HepG2 (cell line): ENCODE measurements around the gene DQX1. TPM values are rescaled to one million over a fixed set of nuclear protein-coding genes. Genes with fewer than 3 reads are reported as not detected.

Experiments
- CEBPG ChIP-seq: IDR thresholded peaks from 2 replicates; pipeline ENCODE4 v1.6.1; 2016
- DMAP1 ChIP-seq: IDR thresholded peaks from 2 replicates; pipeline ENCODE4 v1.6.1; 2016
- FOSL2 ChIP-seq: sonication (generic); formaldehyde crosslinking; IDR thresholded peaks from 2 replicates; pipeline ENCODE4 v1.4.0; 2020; ENCODE audit warnings: missing genetic modification reagents
- FOXA1 ChIP-seq, 2 experiments: fragments of 450-650 bp in 1 of 2; sonication (generic) in 1 of 2; formaldehyde crosslinking in 1 of 2; IDR thresholded peaks; 2 replicates each; pipeline versions ENCODE4 v1.4.0 to v1.6.1; 2016 to 2020; ENCODE audit warnings: missing genetic modification reagents in 1 of 2
- HNF4A ChIP-seq: sonication (generic); formaldehyde crosslinking; IDR thresholded peaks from 2 replicates; pipeline ENCODE4 v1.4.0; 2020; ENCODE audit warnings: missing genetic modification reagents
- MEF2D ChIP-seq: sonication (generic); formaldehyde crosslinking; IDR thresholded peaks from 2 replicates; pipeline ENCODE4 v1.5.1; 2020; ENCODE audit warnings: mild to moderate bottlenecking, missing genetic modification reagents
- MXI1 ChIP-seq: IDR thresholded peaks from 3 replicates; pipeline ENCODE4 v1.6.1; 2012; ENCODE audit warnings: low read depth, low read length, inconsistent platforms, borderline replicate concordance
- MYNN ChIP-seq: sonication (generic); formaldehyde crosslinking; IDR thresholded peaks from 2 replicates; pipeline ENCODE4 v1.4.0; 2020; ENCODE audit warnings: mild to moderate bottlenecking, low read depth, missing genetic modification reagents
- NFIC ChIP-seq: IDR thresholded peaks from 2 replicates; pipeline ENCODE4 v1.6.1; 2012; ENCODE audit warnings: mild to moderate bottlenecking, low read length, inconsistent platforms
- NFYC ChIP-seq: IDR thresholded peaks from 2 replicates; pipeline ENCODE4 v1.6.1; 2016; ENCODE audit warnings: missing genetic modification reagents, missing compliant biosample characterization
- REXO4 ChIP-seq: sonication (generic); formaldehyde crosslinking; IDR thresholded peaks from 2 replicates; pipeline ENCODE4 v1.8.0; 2022; ENCODE audit warnings: missing genetic modification reagents, mild to moderate bottlenecking, borderline replicate concordance
- RFX3 ChIP-seq: IDR thresholded peaks from 2 replicates; pipeline ENCODE4 v1.6.1; 2016; ENCODE audit warnings: missing biosample characterization, missing genetic modification reagents
- SETDB1 ChIP-seq: sonication (generic); formaldehyde crosslinking; IDR thresholded peaks from 2 replicates; pipeline ENCODE4 v1.5.1; 2020; ENCODE audit warnings: missing genetic modification reagents, mild to moderate bottlenecking, borderline replicate concordance
- SRSF9 ChIP-seq: fragments of 200-400 bp; formaldehyde crosslinking; IDR thresholded peaks from 2 replicates; pipeline ENCODE4 v1.6.1; 2018; ENCODE audit warnings: borderline replicate concordance, mild to moderate bottlenecking, low read depth, low read length; ENCODE audit not compliant: insufficient read depth, poor library complexity, severe bottlenecking
- TGIF2 ChIP-seq: IDR thresholded peaks from 2 replicates; pipeline ENCODE4 v1.6.1; 2016; ENCODE audit warnings: control low read depth, missing compliant biosample characterization
- XBP1 ChIP-seq: sonication (generic); formaldehyde crosslinking; IDR thresholded peaks from 2 replicates; pipeline ENCODE4 v1.5.0; 2020; ENCODE audit warnings: missing genetic modification reagents
- ZBTB3 ChIP-seq: sonication (generic); formaldehyde crosslinking; IDR thresholded peaks from 2 replicates; pipeline ENCODE4 v1.4.0; 2020; ENCODE audit warnings: low read depth, mild to moderate bottlenecking, moderate library complexity, missing genetic modification reagents, borderline replicate concordance
- ZNF274 ChIP-seq: sonication (generic); formaldehyde crosslinking; IDR thresholded peaks from 2 replicates; pipeline ENCODE4 v1.5.1; 2020; ENCODE audit warnings: mild to moderate bottlenecking, missing genetic modification reagents
- ZNF337 ChIP-seq: sonication (generic); formaldehyde crosslinking; IDR thresholded peaks from 2 replicates; pipeline ENCODE4 v1.5.1; 2020; ENCODE audit warnings: missing genetic modification reagents, low read depth, mild to moderate bottlenecking, borderline replicate concordance
- ZNF34 ChIP-seq: sonication (generic); formaldehyde crosslinking; IDR thresholded peaks from 2 replicates; pipeline ENCODE4 v1.4.0; 2020; ENCODE audit warnings: mild to moderate bottlenecking, missing genetic modification reagents, borderline replicate concordance
- ZNF350 ChIP-seq: sonication (generic); formaldehyde crosslinking; IDR thresholded peaks from 2 replicates; pipeline ENCODE4 v1.4.0; 2020; ENCODE audit warnings: mild to moderate bottlenecking, low read depth, missing genetic modification reagents, borderline replicate concordance
- ZNF607 ChIP-seq: sonication (generic); formaldehyde crosslinking; IDR thresholded peaks from 2 replicates; pipeline ENCODE4 v1.5.1; 2020; ENCODE audit warnings: missing genetic modification reagents, mild to moderate bottlenecking, borderline replicate concordance
- ZNF670 ChIP-seq: sonication (generic); formaldehyde crosslinking; IDR thresholded peaks from 2 replicates; pipeline ENCODE4 v1.8.0; 2022; ENCODE audit warnings: mild to moderate bottlenecking, missing genetic modification reagents, borderline replicate concordance
- ZNF761 ChIP-seq: sonication (generic); formaldehyde crosslinking; conservative IDR thresholded peaks from 2 replicates; pipeline ENCODE4 v1.4.0; 2020; ENCODE audit warnings: mild to moderate bottlenecking, missing genetic modification reagents
- polyA plus RNA-seq, 8 experiments: library from polyadenylated mRNA; depleted of rRNA in 3 of 8; stranded (reverse) in 7 of 8; unstranded in 1 of 8; fragments of >200 nt; fragmentation: Illumina TruSeq in 4 of 8; extraction: Trizol in 4 of 8; gene quantifications; 2 replicates each; pipeline versions ENCODE4 v1.2.1 to v1.2.3, GENCODE V29; 2011 to 2016; ENCODE audit warnings: low read depth in 4 of 8, missing spikeins in 1 of 8, mixed read lengths in 1 of 8; ENCODE audit not compliant: insufficient read depth in 1 of 8
- total RNA-seq, 5 experiments: library from RNA; depleted of rRNA; stranded (reverse); fragments of >200 nt; fragmentation: Illumina TruSeq; extraction: Trizol; gene quantifications; 2 replicates each; pipeline ENCODE4 v1.2.3, GENCODE V29; 2016; ENCODE audit warnings: low read depth in 1 of 5
- TF ChIP-seq, protein P1 (sequence below): sonication (generic); formaldehyde crosslinking; IDR thresholded peaks from 2 replicates; pipeline ENCODE4 v1.8.0; 2022; ENCODE audit warnings: mild to moderate bottlenecking, missing genetic modification reagents, moderate library complexity
- TF ChIP-seq, protein P2 (sequence below): sonication (generic); formaldehyde crosslinking; IDR thresholded peaks from 2 replicates; pipeline ENCODE4 v1.4.0; 2020; ENCODE audit warnings: missing genetic modification reagents
- TF ChIP-seq, protein P3 (sequence below): sonication (generic); formaldehyde crosslinking; IDR thresholded peaks from 2 replicates; pipeline ENCODE4 v1.8.1; 2023; ENCODE audit warnings: mild to moderate bottlenecking, missing genetic modification reagents

Gene DQX1
- total and polyA plus RNA-seq, 2 of the 13 experiments (the other 11 are each of a cell fraction or from before 2014, with no cell fraction given): 27.6 to 89.8 TPM

DNA sequence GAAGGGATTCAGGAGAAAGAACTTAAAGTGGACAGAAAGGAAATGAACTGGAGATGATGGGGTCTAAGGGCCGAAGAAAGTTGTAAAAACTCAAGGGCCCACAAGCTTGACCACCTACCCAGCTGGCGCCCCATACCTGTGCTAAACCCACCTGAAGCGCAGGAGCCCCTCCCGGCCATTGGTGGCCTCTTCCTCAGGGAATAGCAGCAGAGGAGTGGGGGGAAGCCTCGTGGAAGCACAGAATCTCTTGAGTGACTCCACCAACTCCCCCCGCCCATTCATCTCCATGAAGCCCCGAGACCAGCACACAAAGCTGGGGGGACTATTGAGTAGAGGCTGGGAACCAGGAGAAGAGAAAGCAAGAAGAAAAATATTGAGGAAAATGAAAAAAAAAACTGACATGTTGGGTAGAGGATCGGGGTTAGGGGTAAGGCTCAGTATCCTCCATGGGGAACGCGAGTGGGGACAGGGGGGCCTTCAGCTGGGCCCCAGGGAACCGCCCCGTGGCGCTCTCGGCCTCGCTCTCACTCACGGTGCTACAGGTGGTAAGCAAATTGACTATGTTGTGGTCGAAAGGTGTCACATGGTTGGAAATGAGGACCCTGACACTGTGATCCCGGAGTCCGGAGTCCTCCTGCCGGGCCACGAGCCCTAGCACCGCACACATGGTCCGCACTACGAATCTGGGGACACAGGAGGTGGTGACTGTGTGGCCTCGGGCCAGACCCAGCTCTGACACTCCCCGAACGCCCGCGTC is 2.7 kb upstream of the DQX1 start (continued):
- TF ChIP-seq ZNF670 (no peak), REXO4 (CRISPR knock-in tag) (peak; percentile 55; the same call in 1 of the 2 replicates), ZNF761 (CRISPR knock-in tag) (no peak), ZNF607 (CRISPR knock-in tag) (no peak), ZNF350 (CRISPR knock-in tag) (no peak), ZBTB3 (no peak), MYNN (CRISPR knock-in tag) (no peak), RFX3 (CRISPR knock-in tag) (no peak), SRSF9 (no peak), DMAP1 (no peak), ZNF34 (no peak), SETDB1 (CRISPR knock-in tag) (no peak), ZNF274 (CRISPR knock-in tag) (no peak), NFYC (CRISPR knock-in tag) (no peak), HNF4A (CRISPR knock-in tag) (peak; percentile 79), CEBPG (CRISPR knock-in tag) (no peak), XBP1 (CRISPR knock-in tag) (no peak), MEF2D (CRISPR knock-in tag) (no peak), FOXA1 (IDR thresholded peaks at IDR 0.05) (no peak), FOXA1 (CRISPR knock-in tag; IDR thresholded peaks at IDR 0.05) (0 out of 2 replicates have a peak, but pooled peaks have one; percentile 19), FOSL2 (CRISPR knock-in tag) (no peak), NFIC (no peak), ZNF337 (CRISPR knock-in tag) (0 out of 2 replicates have a peak, but pooled peaks have one; percentile 16), TGIF2 (no peak), MXI1 (peak; percentile 16; the same call in 1 of the 3 replicates)
- TF ChIP-seq, protein P1, sequence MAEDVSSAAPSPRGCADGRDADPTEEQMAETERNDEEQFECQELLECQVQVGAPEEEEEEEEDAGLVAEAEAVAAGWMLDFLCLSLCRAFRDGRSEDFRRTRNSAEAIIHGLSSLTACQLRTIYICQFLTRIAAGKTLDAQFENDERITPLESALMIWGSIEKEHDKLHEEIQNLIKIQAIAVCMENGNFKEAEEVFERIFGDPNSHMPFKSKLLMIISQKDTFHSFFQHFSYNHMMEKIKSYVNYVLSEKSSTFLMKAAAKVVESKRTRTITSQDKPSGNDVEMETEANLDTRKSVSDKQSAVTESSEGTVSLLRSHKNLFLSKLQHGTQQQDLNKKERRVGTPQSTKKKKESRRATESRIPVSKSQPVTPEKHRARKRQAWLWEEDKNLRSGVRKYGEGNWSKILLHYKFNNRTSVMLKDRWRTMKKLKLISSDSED (CRISPR knock-in tag): no peak
- TF ChIP-seq, protein P2, sequence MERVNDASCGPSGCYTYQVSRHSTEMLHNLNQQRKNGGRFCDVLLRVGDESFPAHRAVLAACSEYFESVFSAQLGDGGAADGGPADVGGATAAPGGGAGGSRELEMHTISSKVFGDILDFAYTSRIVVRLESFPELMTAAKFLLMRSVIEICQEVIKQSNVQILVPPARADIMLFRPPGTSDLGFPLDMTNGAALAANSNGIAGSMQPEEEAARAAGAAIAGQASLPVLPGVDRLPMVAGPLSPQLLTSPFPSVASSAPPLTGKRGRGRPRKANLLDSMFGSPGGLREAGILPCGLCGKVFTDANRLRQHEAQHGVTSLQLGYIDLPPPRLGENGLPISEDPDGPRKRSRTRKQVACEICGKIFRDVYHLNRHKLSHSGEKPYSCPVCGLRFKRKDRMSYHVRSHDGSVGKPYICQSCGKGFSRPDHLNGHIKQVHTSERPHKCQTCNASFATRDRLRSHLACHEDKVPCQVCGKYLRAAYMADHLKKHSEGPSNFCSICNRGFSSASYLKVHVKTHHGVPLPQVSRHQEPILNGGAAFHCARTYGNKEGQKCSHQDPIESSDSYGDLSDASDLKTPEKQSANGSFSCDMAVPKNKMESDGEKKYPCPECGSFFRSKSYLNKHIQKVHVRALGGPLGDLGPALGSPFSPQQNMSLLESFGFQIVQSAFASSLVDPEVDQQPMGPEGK (CRISPR knock-in tag): peak; percentile 37; the same call in 1 of the 2 replicates
- TF ChIP-seq, protein P3, sequence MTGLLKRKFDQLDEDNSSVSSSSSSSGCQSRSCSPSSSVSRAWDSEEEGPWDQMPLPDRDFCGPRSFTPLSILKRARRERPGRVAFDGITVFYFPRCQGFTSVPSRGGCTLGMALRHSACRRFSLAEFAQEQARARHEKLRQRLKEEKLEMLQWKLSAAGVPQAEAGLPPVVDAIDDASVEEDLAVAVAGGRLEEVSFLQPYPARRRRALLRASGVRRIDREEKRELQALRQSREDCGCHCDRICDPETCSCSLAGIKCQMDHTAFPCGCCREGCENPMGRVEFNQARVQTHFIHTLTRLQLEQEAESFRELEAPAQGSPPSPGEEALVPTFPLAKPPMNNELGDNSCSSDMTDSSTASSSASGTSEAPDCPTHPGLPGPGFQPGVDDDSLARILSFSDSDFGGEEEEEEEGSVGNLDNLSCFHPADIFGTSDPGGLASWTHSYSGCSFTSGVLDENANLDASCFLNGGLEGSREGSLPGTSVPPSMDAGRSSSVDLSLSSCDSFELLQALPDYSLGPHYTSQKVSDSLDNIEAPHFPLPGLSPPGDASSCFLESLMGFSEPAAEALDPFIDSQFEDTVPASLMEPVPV (CRISPR knock-in tag): 0 out of 2 replicates have a peak, but pooled peaks have one; percentile 64
